HepG2 (cell line): ENCODE data around the gene KRT79. TPM values are rescaled to one million over a fixed set of nuclear protein-coding genes. Genes with fewer than 3 reads are reported as not detected.

Experiments used
- ATAC-seq: fragments of 200-7000 bp; cut with Tn5 transposase; 3 replicates; pipeline ENCODE4 v1.9.1; 2020; ENCODE audit warnings: mild to moderate bottlenecking, moderate library complexity
- BruUV-seq: library from RNA; stranded (reverse); fragments of 400-500 nt; replicated peaks from 2 replicates; lab custom pipeline; 2021; lab: Mats Ljungman, UMichigan
- CTCF ChIA-PET: fragments of 300-600 bp; formaldehyde crosslinking; extraction: SDS; loops from one replicate; lab custom pipeline; 2021; ENCODE audit warnings: low total read pairs, inconsistent platforms, low intra/inter-chr PET ratio; lab: Yijun Ruan, JAX
- POLR2A ChIA-PET: fragments of 350-600 bp; sonication (Branson Sonifier 250); formaldehyde crosslinking; loops from one replicate; lab custom pipeline; 2020; ENCODE audit warnings: antibody characterized with exemption, inconsistent platforms; lab: Yijun Ruan, JAX
- DNase-seq: peaks from one replicate; pipeline ENCODE4 v3.0.0-alpha.2; 2015; ENCODE audit warnings: low spot score
- FAIRE-seq: peaks from 3 replicates; lab custom pipeline; 2011; peaks lifted over from hg19 to GRCh38; lab: Jason Lieb, UNC
- H2AFZ ChIP-seq: one replicate; pipeline ENCODE4 v1.6.1; 2011; ENCODE audit warnings: low read length, inconsistent platforms
- H3K27ac ChIP-seq: fragments of 300-600 bp; 3 replicates; pipeline ENCODE4 v1.8.0; 2011; ENCODE audit warnings: mixed run types, mild to moderate bottlenecking, mixed read lengths, low read length, inconsistent platforms; ENCODE audit not compliant: insufficient read depth; ENCODE audit errors: extremely low read length
- H3K27me3 ChIP-seq, 2 experiments: fragments of 200-600 bp in 1 of 2; 2 replicates in 1 of 2; 3 replicates in 1 of 2; pipeline versions ENCODE4 v1.6.0 to v1.8.0; 2011; ENCODE audit warnings: low read length in 2 of 2, mild to moderate bottlenecking in 2 of 2, moderate library complexity in 2 of 2, inconsistent platforms in 1 of 2; ENCODE audit not compliant: insufficient read depth in 2 of 2, control insufficient read depth in 1 of 2
- H3K36me3 ChIP-seq, 2 experiments: fragments of 200-600 bp in 1 of 2; replicated peaks in 1 of 2; 2 replicates in 1 of 2; 3 replicates in 1 of 2; pipeline versions ENCODE4 v1.5.1 to v1.8.0; 2011; ENCODE audit warnings: low read length in 2 of 2, inconsistent platforms in 1 of 2; ENCODE audit not compliant: insufficient read depth in 2 of 2, control insufficient read depth in 1 of 2
- H3K4me1 ChIP-seq: 2 replicates; pipeline ENCODE4 v1.5.1; 2012; ENCODE audit warnings: low read length, inconsistent platforms; ENCODE audit not compliant: insufficient read depth
- H3K4me2 ChIP-seq: 2 replicates; pipeline ENCODE4 v1.6.0; 2011; ENCODE audit warnings: low read depth, low read length, inconsistent platforms
- H3K4me3 ChIP-seq, 3 experiments: fragments of 200-600 bp in 1 of 3; sonication (generic), shearing (Covaris generic) in 1 of 3; replicated peaks in 1 of 3; 2 replicates each; pipeline ENCODE4 v1.5.1; 2011 to 2016; ENCODE audit warnings: low read length in 3 of 3, inconsistent platforms in 2 of 3, low read depth in 2 of 3, mild to moderate bottlenecking in 2 of 3, control low read depth in 1 of 3, mixed read lengths in 1 of 3; ENCODE audit not compliant: insufficient read depth in 1 of 3
- H3K79me2 ChIP-seq: one replicate; pipeline ENCODE4 v1.6.1; 2011; ENCODE audit warnings: low read length, inconsistent platforms; ENCODE audit not compliant: insufficient read depth
- H3K9ac ChIP-seq: 2 replicates; pipeline ENCODE4 v1.6.0; 2011; ENCODE audit warnings: mild to moderate bottlenecking, low read depth, low read length, inconsistent platforms; ENCODE audit not compliant: insufficient read depth
- H3K9me3 ChIP-seq: 2 replicates; pipeline ENCODE4 v1.5.1; 2012; ENCODE audit warnings: mild to moderate bottlenecking, low read length
- H4K20me1 ChIP-seq: 2 replicates; pipeline ENCODE4 v1.6.0; 2011; ENCODE audit warnings: inconsistent platforms, mild to moderate bottlenecking, low read length, moderate library complexity; ENCODE audit not compliant: insufficient read depth
- CBX2 ChIP-seq, 2 experiments: fragments of 200-600 bp in 1 of 2; sonication (generic); formaldehyde crosslinking in 1 of 2; IDR thresholded peaks; 2 replicates each; pipeline versions ENCODE4 v1.7.0 to v1.8.1; 2018 to 2022; ENCODE audit warnings: low read depth in 2 of 2, low read length in 1 of 2, mild to moderate bottlenecking in 1 of 2, missing genetic modification reagents in 1 of 2
- HNRNPK ChIP-seq: fragments of 200-400 bp; formaldehyde crosslinking; IDR thresholded peaks from 2 replicates; pipeline ENCODE4 v1.6.1; 2018; ENCODE audit warnings: low read length, low read depth, moderate library complexity, mild to moderate bottlenecking; ENCODE audit not compliant: poor library complexity, severe bottlenecking
- ISL2 ChIP-seq: sonication (generic); formaldehyde crosslinking; IDR thresholded peaks from 2 replicates; pipeline ENCODE4 v1.5.0; 2020; ENCODE audit warnings: missing genetic modification reagents
- JUND ChIP-seq: sonication (generic); formaldehyde crosslinking; IDR thresholded peaks from 2 replicates; pipeline ENCODE4 v1.8.0; 2022; ENCODE audit warnings: mild to moderate bottlenecking, missing genetic modification reagents
- KDM4B ChIP-seq: sonication (generic); formaldehyde crosslinking; IDR thresholded peaks from 2 replicates; pipeline ENCODE4 v1.4.0; 2020; ENCODE audit warnings: missing genetic modification reagents
- KLF13 ChIP-seq: sonication (generic); formaldehyde crosslinking; IDR thresholded peaks from 2 replicates; pipeline ENCODE4 v1.4.0; 2020; ENCODE audit warnings: mild to moderate bottlenecking, missing genetic modification reagents
- ZBTB20 ChIP-seq: sonication (generic); formaldehyde crosslinking; IDR thresholded peaks from 2 replicates; pipeline ENCODE4 v1.8.1; 2023; ENCODE audit warnings: missing genetic modification reagents, low read depth, mild to moderate bottlenecking, borderline replicate concordance
- ZFX ChIP-seq: sonication (generic); formaldehyde crosslinking; IDR thresholded peaks from 2 replicates; pipeline ENCODE4 v1.4.0; 2020; ENCODE audit warnings: mild to moderate bottlenecking, low read depth, missing genetic modification reagents, moderate library complexity
- ZNF362 ChIP-seq: sonication (generic); formaldehyde crosslinking; IDR thresholded peaks from 2 replicates; pipeline ENCODE4 v1.4.0; 2020; ENCODE audit warnings: missing genetic modification reagents, mild to moderate bottlenecking, borderline replicate concordance
- ZNF619 ChIP-seq: sonication (generic); formaldehyde crosslinking; IDR thresholded peaks from 2 replicates; pipeline ENCODE4 v1.4.0; 2020; ENCODE audit warnings: mild to moderate bottlenecking, missing genetic modification reagents
- ZNF777 ChIP-seq: sonication (generic); formaldehyde crosslinking; IDR thresholded peaks from 2 replicates; pipeline ENCODE4 v1.4.0; 2020; ENCODE audit warnings: missing genetic modification reagents
- WGBS: methylation state at CpG from one replicate; pipeline ENCODE4 v1.1.6; 2017; ENCODE audit warnings: low lambda C conversion rate; 5-methylcytosine and 5-hydroxymethylcytosine counted together
- in situ Hi-C: cut with HindIII; loops from 2 replicates; pipeline ENCODE4 v1.10.0; 2017; ENCODE audit warnings: low pct_unique_long_range_greater_than_20kb; ENCODE audit not compliant: extremely low pct_ligation_motif_present
- intact Hi-C: fragments of 100-400 bp; cut with micrococcal nuclease; formaldehyde crosslinking; loops from one replicate; pipeline ENCODE4 v1.10.0; 2022; ENCODE audit not compliant: unreplicated experiment
- polyA plus RNA-seq, 8 experiments: library from polyadenylated mRNA; depleted of rRNA in 3 of 8; stranded (reverse) in 7 of 8; unstranded in 1 of 8; fragments of >200 nt; fragmentation: Illumina TruSeq in 4 of 8; extraction: Trizol in 4 of 8; gene quantifications; 2 replicates each; pipeline versions ENCODE4 v1.2.1 to v1.2.3, GENCODE V29; 2011 to 2016; ENCODE audit warnings: low read depth in 4 of 8, missing spikeins in 1 of 8, mixed read lengths in 1 of 8; ENCODE audit not compliant: insufficient read depth in 1 of 8
- total RNA-seq, 5 experiments: library from RNA; depleted of rRNA; stranded (reverse); fragments of >200 nt; fragmentation: Illumina TruSeq; extraction: Trizol; gene quantifications; 2 replicates each; pipeline ENCODE4 v1.2.3, GENCODE V29; 2016; ENCODE audit warnings: low read depth in 1 of 5
- TF ChIP-seq, protein P1 (sequence below): IDR thresholded peaks from 2 replicates; pipeline ENCODE4 v1.6.1; 2018; ENCODE audit warnings: missing genetic modification reagents, mild to moderate bottlenecking, missing compliant biosample characterization
- TF ChIP-seq, protein P2 (sequence below): sonication (generic); formaldehyde crosslinking; conservative IDR thresholded peaks from 2 replicates; pipeline ENCODE4 v1.8.0; 2022; ENCODE audit warnings: mild to moderate bottlenecking, moderate library complexity, missing genetic modification reagents

KRT79 gene
- total and polyA plus RNA-seq, 2 of the 13 experiments (the other 11 are each of a cell fraction or from before 2014, with no cell fraction given), result 0.09 TPM; not detected in 1

GRCh38 chr12:52829986-52830770, 3.9 kb downstream of the KRT79 start:
- ChIA-PET POLR2A (no interaction called here), CTCF (no interaction called here)
- H3K36me3 ChIP-seq, result no peaks in the 10 kb centered on the region
- peaks cover 3 to 8% of the 10 kb centered on the region in 2 experiments; a peak in 4 of 5 replicates for H3K27me3 ChIP-seq
- no peak overlapping the region for H2AFZ ChIP-seq
- no peaks in the 10 kb centered on the region for H3K9me3 ChIP-seq
- 14% methylated on average over 8 of the region's 8 CpGs for WGBS
- no peak for FAIRE-seq
- intact Hi-C loops (no loop called here), in situ Hi-C loops (no loop called here)
- H3K4me1 ChIP-seq, result peaks cover 9% of the 10 kb centered on the region
- H3K27ac ChIP-seq, result no peak overlapping the region
- no peak overlapping the region for H3K4me3 ChIP-seq
- no peaks in the 10 kb centered on the region for H3K79me2 ChIP-seq
- no peak for DNase-seq
- H3K9ac ChIP-seq, result no peak overlapping the region
- BruUV-seq, result no TSS peak
- no peaks in the 10 kb centered on the region for H4K20me1 ChIP-seq
- TF ChIP-seq HNRNPK (no peak), ZBTB20 (CRISPR knock-in tag) (no peak), KLF13 (CRISPR knock-in tag) (no peak), ISL2 (CRISPR knock-in tag) (no peak)
- TF ChIP-seq, all 625 proteins: peak for 0
- H3K4me2 ChIP-seq, result no peak overlapping the region
- ATAC-seq, result no peak

DNA sequence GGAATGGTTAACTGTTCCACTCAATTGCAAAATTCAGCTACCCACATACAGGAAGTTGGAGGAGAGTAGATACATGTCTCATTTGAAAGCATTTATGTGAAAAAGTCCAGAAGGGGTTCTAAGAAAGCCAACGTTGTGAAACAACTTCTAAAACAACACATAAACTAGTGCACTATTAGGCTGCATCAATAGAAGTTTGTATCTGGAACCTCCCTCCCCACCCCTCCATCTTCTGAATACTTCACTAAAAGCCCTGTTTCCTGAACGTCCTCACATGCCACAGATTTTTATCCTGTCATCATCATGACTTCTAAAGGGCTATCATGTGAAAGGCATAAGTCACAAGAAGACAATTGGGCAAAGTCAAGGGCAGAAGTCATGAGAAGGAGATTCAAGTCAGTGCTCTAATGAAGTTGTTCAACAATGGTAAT, 5.5 kb downstream of the KRT79 start:
- Histone ChIP-seq H3K4me1 (peaks cover 9% of the 10 kb centered on the region), H3K9me3 (no peaks in the 10 kb centered on the region), H3K36me3 (no peaks in the 10 kb centered on the region), H2AFZ (no peak overlapping the region), H3K27me3 (peaks cover 3 to 10% of the 10 kb centered on the region in 2 experiments; a peak in 3 of 5 replicates), H3K4me2 (no peak overlapping the region), H3K27ac (no peak overlapping the region), H4K20me1 (no peaks in the 10 kb centered on the region), H3K9ac (no peak overlapping the region), H3K4me3 (no peak overlapping the region), H3K79me2 (no peaks in the 10 kb centered on the region)
- FAIRE-seq (no peak), DNase-seq (no peak), ATAC-seq (no peak)
- CTCF ChIA-PET, result interaction anchor here (0.6 kb wide), 1 partner anchor 36 kb away, joined by 3 read pairs; no protein-coding TSS in a partner anchor
- POLR2A ChIA-PET, result no interaction called here
- in situ Hi-C loops (no loop called here), intact Hi-C loops (no loop called here)
- WGBS, result 0% methylated on average over 2 of the region's 2 CpGs
- no TSS peak for BruUV-seq
- TF ChIP-seq, protein P1, sequence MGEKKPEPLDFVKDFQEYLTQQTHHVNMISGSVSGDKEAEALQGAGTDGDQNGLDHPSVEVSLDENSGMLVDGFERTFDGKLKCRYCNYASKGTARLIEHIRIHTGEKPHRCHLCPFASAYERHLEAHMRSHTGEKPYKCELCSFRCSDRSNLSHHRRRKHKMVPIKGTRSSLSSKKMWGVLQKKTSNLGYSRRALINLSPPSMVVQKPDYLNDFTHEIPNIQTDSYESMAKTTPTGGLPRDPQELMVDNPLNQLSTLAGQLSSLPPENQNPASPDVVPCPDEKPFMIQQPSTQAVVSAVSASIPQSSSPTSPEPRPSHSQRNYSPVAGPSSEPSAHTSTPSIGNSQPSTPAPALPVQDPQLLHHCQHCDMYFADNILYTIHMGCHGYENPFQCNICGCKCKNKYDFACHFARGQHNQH (CRISPR knock-in tag), result no peak
- TF ChIP-seq KDM4B (CRISPR knock-in tag) (no peak), ZNF619 (no peak), ZFX (CRISPR knock-in tag) (no peak), JUND (CRISPR knock-in tag) (no peak), ZNF362 (CRISPR knock-in tag) (no peak), ZNF777 (CRISPR knock-in tag) (no peak), CBX2 (IDR thresholded peaks at IDR 0.05; ENCODE audit: low read depth, low read length) (no peak), CBX2 (CRISPR knock-in tag; IDR thresholded peaks at IDR 0.05; ENCODE audit: low read depth) (no peak)
- TF ChIP-seq, protein P2, sequence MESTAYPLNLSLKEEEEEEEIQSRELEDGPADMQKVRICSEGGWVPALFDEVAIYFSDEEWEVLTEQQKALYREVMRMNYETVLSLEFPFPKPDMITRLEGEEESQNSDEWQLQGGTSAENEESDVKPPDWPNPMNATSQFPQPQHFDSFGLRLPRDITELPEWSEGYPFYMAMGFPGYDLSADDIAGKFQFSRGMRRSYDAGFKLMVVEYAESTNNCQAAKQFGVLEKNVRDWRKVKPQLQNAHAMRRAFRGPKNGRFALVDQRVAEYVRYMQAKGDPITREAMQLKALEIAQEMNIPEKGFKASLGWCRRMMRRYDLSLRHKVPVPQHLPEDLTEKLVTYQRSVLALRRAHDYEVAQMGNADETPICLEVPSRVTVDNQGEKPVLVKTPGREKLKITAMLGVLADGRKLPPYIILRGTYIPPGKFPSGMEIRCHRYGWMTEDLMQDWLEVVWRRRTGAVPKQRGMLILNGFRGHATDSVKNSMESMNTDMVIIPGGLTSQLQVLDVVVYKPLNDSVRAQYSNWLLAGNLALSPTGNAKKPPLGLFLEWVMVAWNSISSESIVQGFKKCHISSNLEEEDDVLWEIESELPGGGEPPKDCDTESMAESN (CRISPR knock-in tag), result no peak
